HFF-Myc (cell line): ENCODE data around the gene LDLRAD4.

Experiments
- DNase-seq: peaks from one replicate; pipeline ENCODE4 v3.0.0-alpha.2; 2011; ENCODE audit warnings: low read depth; ENCODE audit errors: extremely low read depth
- H3K4me3 ChIP-seq: replicated peaks from 2 replicates; pipeline ENCODE4 v1.5.1; 2011; ENCODE audit warnings: low read depth, mild to moderate bottlenecking, control low read depth, low read length
- TF ChIP-seq, protein P1 (sequence below): IDR thresholded peaks from 2 replicates; pipeline ENCODE4 v1.5.1; 2012; ENCODE audit warnings: mild to moderate bottlenecking, low read depth, low read length, control low read depth; ENCODE audit errors: missing control alignments

LDLRAD4 gene

DNA sequence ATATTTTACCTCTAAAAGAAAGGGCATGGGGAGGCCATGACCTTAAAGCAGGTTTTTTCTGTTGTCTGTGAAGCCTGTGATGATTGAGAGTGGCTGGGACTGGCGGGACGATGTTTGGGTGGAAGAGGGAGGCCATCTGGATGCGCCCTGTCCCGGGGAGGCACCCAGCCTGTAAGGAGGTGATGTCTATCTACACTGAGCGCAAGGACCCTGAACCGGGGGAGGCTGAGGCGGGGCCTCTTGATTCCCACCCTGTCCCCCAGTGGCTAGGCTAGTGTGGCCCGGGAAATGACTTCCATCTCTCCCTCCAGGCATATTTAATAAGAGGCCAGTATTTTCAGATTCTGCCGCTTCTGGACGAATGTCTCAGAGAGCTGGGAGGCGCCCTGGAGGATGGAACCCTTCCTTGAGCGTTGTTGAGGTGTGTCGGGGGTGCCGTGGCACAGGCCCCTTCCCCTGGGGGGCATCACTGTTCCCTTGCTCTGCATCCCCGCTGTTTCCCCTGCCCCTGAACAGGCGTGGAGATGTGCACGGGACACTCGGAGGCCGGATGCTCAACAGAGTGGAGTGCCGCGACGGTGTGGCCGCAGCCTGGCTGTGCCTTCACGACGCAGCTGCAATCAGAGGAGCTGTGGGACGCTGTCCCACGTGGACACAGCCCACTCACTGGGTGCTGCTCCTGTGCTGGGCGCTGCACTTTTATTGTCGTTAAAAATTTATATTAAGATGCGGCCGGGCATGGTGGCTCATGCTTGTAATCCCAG lies 185.4 kb downstream of the LDLRAD4 start:
- TF ChIP-seq, protein P1, sequence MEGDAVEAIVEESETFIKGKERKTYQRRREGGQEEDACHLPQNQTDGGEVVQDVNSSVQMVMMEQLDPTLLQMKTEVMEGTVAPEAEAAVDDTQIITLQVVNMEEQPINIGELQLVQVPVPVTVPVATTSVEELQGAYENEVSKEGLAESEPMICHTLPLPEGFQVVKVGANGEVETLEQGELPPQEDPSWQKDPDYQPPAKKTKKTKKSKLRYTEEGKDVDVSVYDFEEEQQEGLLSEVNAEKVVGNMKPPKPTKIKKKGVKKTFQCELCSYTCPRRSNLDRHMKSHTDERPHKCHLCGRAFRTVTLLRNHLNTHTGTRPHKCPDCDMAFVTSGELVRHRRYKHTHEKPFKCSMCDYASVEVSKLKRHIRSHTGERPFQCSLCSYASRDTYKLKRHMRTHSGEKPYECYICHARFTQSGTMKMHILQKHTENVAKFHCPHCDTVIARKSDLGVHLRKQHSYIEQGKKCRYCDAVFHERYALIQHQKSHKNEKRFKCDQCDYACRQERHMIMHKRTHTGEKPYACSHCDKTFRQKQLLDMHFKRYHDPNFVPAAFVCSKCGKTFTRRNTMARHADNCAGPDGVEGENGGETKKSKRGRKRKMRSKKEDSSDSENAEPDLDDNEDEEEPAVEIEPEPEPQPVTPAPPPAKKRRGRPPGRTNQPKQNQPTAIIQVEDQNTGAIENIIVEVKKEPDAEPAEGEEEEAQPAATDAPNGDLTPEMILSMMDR: no peak
- no peak for DNase-seq

DNA sequence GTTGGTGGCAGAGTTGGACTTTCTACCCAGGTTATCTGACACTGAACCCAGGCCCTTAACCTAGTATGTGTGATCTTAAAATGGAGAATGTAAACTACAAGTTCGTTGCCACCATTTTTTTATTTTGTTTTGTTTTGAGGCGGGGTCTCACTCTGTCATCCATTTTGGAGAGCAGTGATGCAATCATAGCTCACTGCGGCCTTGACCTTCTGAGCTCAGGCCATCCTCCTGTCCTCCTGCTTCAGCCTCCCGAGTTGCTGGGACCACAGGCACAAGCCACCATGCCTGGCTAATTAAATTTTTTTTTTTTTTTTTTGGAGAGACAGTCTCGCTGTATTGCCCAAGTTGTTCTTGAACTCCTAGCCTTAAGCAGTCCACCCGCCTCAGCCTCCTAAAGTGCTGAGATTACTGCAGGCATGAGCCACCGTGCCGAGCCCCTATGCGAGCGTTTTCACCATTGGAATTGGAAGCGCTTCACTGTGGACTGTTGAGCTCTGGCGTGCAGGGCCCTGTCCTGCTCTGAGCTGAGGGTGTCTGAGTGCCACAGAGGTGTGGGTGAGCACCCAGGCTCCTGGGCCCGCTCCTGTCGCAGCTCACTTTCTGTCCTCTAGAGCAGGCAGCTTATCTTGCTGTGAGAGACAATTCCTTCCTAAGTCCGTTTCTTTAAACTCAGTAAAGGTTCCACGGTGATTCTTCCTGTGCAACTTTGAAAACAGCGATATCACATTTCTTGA lies 186.9 kb downstream of the LDLRAD4 start:
- DNase-seq: no peak
- no peak overlapping the region for H3K4me3 ChIP-seq
- TF ChIP-seq, protein P1: no peak

More for the DNA sequence above, 185.4 kb downstream of the LDLRAD4 start:
- H3K4me3 ChIP-seq: no peak overlapping the region

DNA sequence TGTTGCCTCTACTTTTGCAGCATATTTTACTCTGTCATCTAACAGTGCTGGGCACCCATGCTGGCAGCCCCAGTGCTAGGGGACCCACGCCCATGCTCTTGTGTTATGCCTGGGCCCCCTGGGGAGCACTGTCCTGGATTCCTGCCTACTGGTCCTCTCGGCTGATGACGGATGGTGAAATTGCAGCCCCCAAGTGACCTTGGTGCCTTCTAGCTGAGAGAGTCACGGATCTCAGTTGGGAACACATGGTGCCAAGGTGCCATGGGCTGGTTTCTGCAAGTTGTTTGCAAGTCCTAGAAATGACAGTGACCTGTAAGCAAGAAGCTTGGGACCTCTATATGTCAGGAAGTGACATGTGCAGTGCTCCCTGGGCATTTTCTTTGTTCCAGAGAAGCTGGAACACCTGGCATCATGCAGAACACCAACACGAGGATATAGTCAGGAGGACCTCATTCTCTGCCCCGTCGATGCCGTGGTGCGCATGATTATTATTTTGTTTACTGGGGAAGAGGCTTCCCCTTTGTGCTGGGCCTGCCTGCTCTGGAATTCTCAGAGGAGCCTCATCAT lies 187.6 kb downstream of the LDLRAD4 start:
- H3K4me3 ChIP-seq: no peak overlapping the region
- TF ChIP-seq, protein P1: no peak
- no peak for DNase-seq

DNA sequence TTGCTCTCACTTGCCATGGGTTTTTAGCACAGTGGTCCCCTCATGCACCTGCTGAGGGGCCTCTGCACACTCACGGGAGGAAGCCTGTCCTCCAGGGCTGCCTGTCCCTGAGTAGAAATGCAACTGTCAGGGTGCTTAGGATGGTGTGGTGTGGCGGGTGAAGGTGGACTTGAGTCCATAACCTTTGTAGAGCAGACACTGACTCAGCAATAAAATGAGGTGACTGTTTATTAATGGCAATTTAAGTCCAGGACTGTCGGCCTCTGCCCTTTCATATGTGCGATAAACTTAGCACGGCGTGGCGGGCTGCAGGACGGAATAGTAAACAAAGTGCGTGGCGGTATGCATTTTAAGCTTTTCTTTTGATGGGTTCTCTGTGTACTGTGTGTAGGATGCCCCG lies 188.2 kb downstream of the LDLRAD4 start:
- DNase-seq: no peak
- no peak overlapping the region for H3K4me3 ChIP-seq
- TF ChIP-seq, protein P1: no peak

DNA sequence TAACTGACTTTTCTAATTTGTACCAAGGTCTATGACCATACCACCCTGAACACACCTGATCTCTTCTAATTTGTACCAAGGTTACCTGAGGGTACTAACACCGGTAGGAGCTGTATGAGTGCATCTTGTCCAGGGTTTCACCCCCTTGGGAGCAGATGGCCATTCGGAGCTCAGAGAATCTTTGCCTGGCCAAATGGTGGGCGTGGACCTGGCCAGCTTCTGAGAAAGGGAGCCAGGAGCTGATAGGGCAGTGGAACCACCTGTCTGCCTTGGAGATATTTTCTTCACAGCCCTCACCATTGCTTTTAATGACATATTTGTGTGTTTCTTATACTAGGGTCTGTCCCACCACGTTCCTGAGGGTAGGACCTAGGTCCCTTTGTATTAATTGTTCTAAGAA lies 188.9 kb downstream of the LDLRAD4 start:
- TF ChIP-seq, protein P1: no peak
- no peak overlapping the region for H3K4me3 ChIP-seq
- no peak for DNase-seq

DNA sequence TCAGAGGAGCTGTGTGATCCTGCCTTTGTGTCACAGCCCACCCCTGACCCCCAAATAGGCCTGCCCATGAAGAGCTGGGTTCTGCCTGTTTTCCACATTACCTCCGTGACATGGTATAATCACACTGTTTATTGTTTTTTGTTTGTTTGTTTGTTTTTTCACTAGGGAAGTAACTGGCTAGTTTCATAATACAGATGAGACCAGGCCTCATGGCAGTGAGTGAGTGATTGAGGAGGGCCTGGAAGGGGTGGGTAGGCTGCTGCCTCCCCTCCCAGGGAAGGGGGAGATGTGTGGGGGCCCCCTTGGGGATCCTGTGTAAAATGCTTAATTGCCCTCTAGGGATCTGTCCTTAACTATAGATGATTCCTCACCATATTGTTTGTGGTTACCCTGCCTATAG lies 190.5 kb downstream of the LDLRAD4 start:
- no peak for DNase-seq
- TF ChIP-seq, protein P1: no peak
- H3K4me3 ChIP-seq: no peak overlapping the region
